ENCODE measurements around the gene PSMD9.

The PSMD9 gene

GRCh38 chr12:121964813-121965643 lies 76.4 kb downstream of the PSMD9 start:
- Histone ChIP-seq H3K36me3 (ENCODE audit: insufficient read depth, low read length) (no peaks in the 10 kb centered on the region; the same call in 1 of the 2 replicates), H3K9me3 (ENCODE audit: control insufficient read depth, insufficient read depth, low read length) (no peaks in the 10 kb centered on the region), H3K4me1 (ENCODE audit: insufficient read depth, low read length) (no peaks in the 10 kb centered on the region; the same call in 1 of the 2 replicates), H3K9ac (ENCODE audit: low read depth, low read length) (no peak overlapping the region)

- Histone ChIP-seq H3K9ac (ENCODE audit: low read depth, low read length) (no peak overlapping the region), H3K9me3 (ENCODE audit: control insufficient read depth, insufficient read depth, low read length) (no peaks in the 10 kb centered on the region), H3K4me1 (ENCODE audit: insufficient read depth, low read length) (no peaks in the 10 kb centered on the region), H3K36me3 (ENCODE audit: insufficient read depth, low read length) (no peaks in the 10 kb centered on the region; the same call in 1 of the 2 replicates)
Measured at GRCh38 chr12:121966959-121967358, 78.4 kb downstream of the PSMD9 start.
